KMS-11 (cell line): ENCODE results near the gene BCAM.

ENCODE experiments used
- H2AFZ ChIP-seq: fragments of 200-600 bp; sonication (generic); 2 replicates; pipeline ENCODE4 v1.6.1; 2016; ENCODE audit warnings: antibody characterized with exemption, mixed run types, low read depth
- H3K27ac ChIP-seq: fragments of 200-600 bp; sonication (generic); 2 replicates; pipeline ENCODE4 v1.6.1; 2016; ENCODE audit warnings: mild to moderate bottlenecking, mixed run types
- H3K27me3 ChIP-seq: fragments of 200-600 bp; sonication (generic); 2 replicates; pipeline ENCODE4 v1.6.1; 2017; ENCODE audit warnings: mild to moderate bottlenecking, low read depth, mixed run types, moderate library complexity; ENCODE audit not compliant: insufficient read depth
- H3K36me3 ChIP-seq: fragments of 200-600 bp; sonication (generic); 2 replicates; pipeline ENCODE4 v1.6.1; 2017; ENCODE audit warnings: mild to moderate bottlenecking, mixed run types; ENCODE audit not compliant: insufficient read depth
- H3K4me1 ChIP-seq: fragments of 200-600 bp; sonication (generic); 2 replicates; pipeline ENCODE4 v1.6.1; 2016; ENCODE audit warnings: mild to moderate bottlenecking, low read depth, mixed run types; ENCODE audit not compliant: poor library complexity, severe bottlenecking
- H3K4me2 ChIP-seq: fragments of 200-600 bp; sonication (generic); 2 replicates; pipeline ENCODE4 v1.7.0; 2016; ENCODE audit warnings: mild to moderate bottlenecking, mixed run types
- H3K4me3 ChIP-seq: fragments of 200-600 bp; sonication (generic); IDR thresholded peaks from 2 replicates; pipeline ENCODE4 v1.6.1; 2017; ENCODE audit warnings: low read depth, low read length, mixed read lengths; ENCODE audit not compliant: insufficient read depth
- H3K79me2 ChIP-seq: fragments of 200-600 bp; sonication (generic); 2 replicates; pipeline ENCODE4 v1.6.1; 2016; ENCODE audit warnings: low read depth, mixed run types; ENCODE audit not compliant: insufficient read depth
- H3K9ac ChIP-seq: fragments of 200-600 bp; sonication (generic); 2 replicates; pipeline ENCODE4 v1.6.1; 2016; ENCODE audit warnings: mild to moderate bottlenecking, mixed run types
- H4K20me1 ChIP-seq: fragments of 200-600 bp; sonication (generic); 2 replicates; pipeline ENCODE4 v1.6.1; 2016; ENCODE audit warnings: mild to moderate bottlenecking, mixed run types; ENCODE audit not compliant: insufficient read depth
- CTCF ChIP-seq: fragments of 200-600 bp; sonication (generic); conservative IDR thresholded peaks from 2 replicates; pipeline ENCODE4 v1.6.1; 2017; ENCODE audit warnings: low read depth, mild to moderate bottlenecking, antibody characterized with exemption, low read length, moderate library complexity, mixed read lengths

BCAM gene

GRCh38 chr19:44820648-44821609 is 12.0 kb downstream of the BCAM start:
- Histone ChIP-seq H3K27ac (no peak overlapping the region), H3K9ac (no peak overlapping the region), H4K20me1 (no peaks in the 10 kb centered on the region), H3K4me2 (no peak overlapping the region), H3K4me1 (no peaks in the 10 kb centered on the region), H3K79me2 (no peaks in the 10 kb centered on the region), H3K4me3 (no peak overlapping the region), H3K36me3 (no peaks in the 10 kb centered on the region), H3K27me3 (peaks cover 56% of the 10 kb centered on the region), H2AFZ (no peak overlapping the region)
- no peak for TF ChIP-seq CTCF

GRCh38 chr19:44822177-44822576 is 13.3 kb downstream of the BCAM start:
- no peak overlapping the region for H2AFZ ChIP-seq
- no peak overlapping the region for H3K9ac ChIP-seq
- no peaks in the 10 kb centered on the region for H3K4me1 ChIP-seq
- no peaks in the 10 kb centered on the region for H4K20me1 ChIP-seq
- H3K4me3 ChIP-seq: no peak overlapping the region
- H3K36me3 ChIP-seq: no peaks in the 10 kb centered on the region
- peaks cover 52% of the 10 kb centered on the region for H3K27me3 ChIP-seq
- H3K79me2 ChIP-seq: no peaks in the 10 kb centered on the region
- no peak overlapping the region for H3K27ac ChIP-seq
- H3K4me2 ChIP-seq: no peak overlapping the region
- no peak for TF ChIP-seq CTCF

- H3K4me1 ChIP-seq: no peaks in the 10 kb centered on the region
- no peak overlapping the region for H3K4me3 ChIP-seq
- H3K9ac ChIP-seq: no peak overlapping the region
- H3K4me2 ChIP-seq: no peak overlapping the region
- no peak for TF ChIP-seq CTCF
- H4K20me1 ChIP-seq: no peaks in the 10 kb centered on the region
- H3K79me2 ChIP-seq: no peaks in the 10 kb centered on the region
- H3K27ac ChIP-seq: no peak overlapping the region
- no peaks in the 10 kb centered on the region for H3K36me3 ChIP-seq
- no peak overlapping the region for H2AFZ ChIP-seq
- H3K27me3 ChIP-seq: peaks cover 47% of the 10 kb centered on the region
Measured at GRCh38 chr19:44822670-44823372, 13.9 kb downstream of the BCAM start.

GRCh38 chr19:44823373-44823698 is 14.4 kb downstream of the BCAM start:
- Histone ChIP-seq H2AFZ (no peak overlapping the region), H3K36me3 (no peaks in the 10 kb centered on the region), H3K4me2 (no peak overlapping the region), H3K79me2 (no peaks in the 10 kb centered on the region), H3K27me3 (peaks cover 42% of the 10 kb centered on the region), H3K4me1 (no peaks in the 10 kb centered on the region), H4K20me1 (no peaks in the 10 kb centered on the region), H3K9ac (no peak overlapping the region), H3K4me3 (no peak overlapping the region), H3K27ac (no peak overlapping the region)
- TF ChIP-seq CTCF: no peak
